OCI-LY3 (cell line): Measurements from ENCODE around the gene MEG3.

Experiments
- CTCF ChIP-seq: fragments of 200-600, 300-600 bp; sonication (generic); IDR thresholded peaks from 2 replicates; pipeline ENCODE4 v1.5.1; 2014; ENCODE audit warnings: antibody characterized with exemption, low read length, low read depth
- EZH2phosphoT487 ChIP-seq: fragments of 200-600 bp; shearing (Covaris generic); IDR thresholded peaks from 2 replicates; pipeline ENCODE4 v1.6.1; 2018; ENCODE audit warnings: antibody characterized with exemption, mixed run types, low read depth

GRCh38 chr14:100822532-100823296, 3.2 kb upstream of the MEG3 start:
- no peak for TF ChIP-seq CTCF
- TF ChIP-seq EZH2phosphoT487 = no peak
